Neural cell (in vitro differentiated cells): Measurements from ENCODE around the gene SNCB. TPM values are rescaled to one million over a fixed set of nuclear protein-coding genes. Genes with fewer than 3 reads are reported as not detected.

Experiments used
- H2AFZ ChIP-seq: fragments of 200-600, 300-800 bp; sonication (generic), shearing (Covaris generic); 2 replicates; pipeline ENCODE4 v1.6.0; 2014; ENCODE audit warnings: low read depth, mild to moderate bottlenecking, antibody characterized with exemption, low read length, moderate library complexity
- H3F3A ChIP-seq: fragments of 200-600 bp; shearing (Covaris generic); 2 replicates; pipeline ENCODE4 v1.6.1; 2016; ENCODE audit warnings: mild to moderate bottlenecking, moderate library complexity, mixed read lengths, antibody characterized with exemption, low read length; ENCODE audit not compliant: insufficient read depth, poor library complexity, severe bottlenecking
- H3K27ac ChIP-seq: fragments of 200-600, 300-800 bp; sonication (generic), shearing (Covaris generic); 2 replicates; pipeline ENCODE4 v1.5.1; 2014; ENCODE audit warnings: mild to moderate bottlenecking, low read length, moderate library complexity
- H3K27me3 ChIP-seq: fragments of 300-800, 200-600 bp; sonication (generic), shearing (Covaris generic); 2 replicates; pipeline ENCODE4 v1.6.0; 2014; ENCODE audit warnings: mild to moderate bottlenecking, low read depth, low read length, moderate library complexity; ENCODE audit not compliant: insufficient read depth
- H3K36me3 ChIP-seq: fragments of 300-800, 200-600 bp; sonication (generic), shearing (Covaris generic); 2 replicates; pipeline ENCODE4 v1.5.1; 2014; ENCODE audit warnings: mild to moderate bottlenecking, antibody characterized with exemption, low read length, moderate library complexity; ENCODE audit not compliant: insufficient read depth
- H3K4me2 ChIP-seq: fragments of 300-800, 200-600 bp; sonication (generic), shearing (Covaris generic); 2 replicates; pipeline ENCODE4 v1.6.0; 2014; ENCODE audit warnings: mild to moderate bottlenecking, low read length
- H3K4me3 ChIP-seq: fragments of 300-800, 200-600 bp; sonication (generic), shearing (Covaris generic); 2 replicates; pipeline ENCODE4 v1.5.1; 2014; ENCODE audit warnings: mild to moderate bottlenecking, low read length, moderate library complexity
- H3K79me2 ChIP-seq: fragments of 200-600 bp; shearing (Covaris generic); replicated peaks from 2 replicates; pipeline ENCODE4 v1.6.0; 2014; ENCODE audit warnings: mild to moderate bottlenecking, low read length, moderate library complexity; ENCODE audit not compliant: insufficient read depth
- H3K9ac ChIP-seq: fragments of 300-800, 200-600 bp; sonication (generic), shearing (Covaris generic); 2 replicates; pipeline ENCODE4 v1.6.1; 2016; ENCODE audit warnings: mild to moderate bottlenecking, low read length, mixed read lengths
- H3K9me2 ChIP-seq: fragments of 200-600 bp; shearing (Covaris generic); 2 replicates; pipeline ENCODE4 v1.6.1; 2016; ENCODE audit warnings: mild to moderate bottlenecking, low read length, mixed read lengths; ENCODE audit not compliant: insufficient read depth
- H3K9me3 ChIP-seq: fragments of 200-600, 300-800 bp; sonication (generic), shearing (Covaris generic); 2 replicates; pipeline ENCODE4 v1.6.1; 2016; ENCODE audit warnings: mild to moderate bottlenecking, mixed run types, low read length, moderate library complexity, mixed read lengths
- H4K20me1 ChIP-seq: fragments of 200-600 bp; shearing (Covaris generic); 2 replicates; pipeline ENCODE4 v1.6.1; 2016; ENCODE audit warnings: mild to moderate bottlenecking, mixed run types; ENCODE audit not compliant: insufficient read depth
- CTCF ChIP-seq: fragments of 450-650 bp; IDR thresholded peaks from 2 replicates; pipeline ENCODE4 v1.5.1; 2014; ENCODE audit warnings: antibody characterized with exemption, mild to moderate bottlenecking, moderate library complexity; ENCODE audit not compliant: poor library complexity, severe bottlenecking
- EP300 ChIP-seq: fragments of 450-650 bp; conservative IDR thresholded peaks from 2 replicates; pipeline ENCODE4 v1.6.1; 2014; ENCODE audit warnings: antibody characterized with exemption, mild to moderate bottlenecking, moderate library complexity; ENCODE audit not compliant: poor library complexity, severe bottlenecking
- EZH2 ChIP-seq: fragments of 200-600, 300-800 bp; shearing (Covaris generic), sonication (generic); IDR thresholded peaks from 2 replicates; pipeline ENCODE4 v1.6.1; 2014; ENCODE audit warnings: antibody characterized with exemption, low read length, borderline replicate concordance, mild to moderate bottlenecking; ENCODE audit not compliant: insufficient read depth, poor library complexity, severe bottlenecking
- MXI1 ChIP-seq: fragments of 450-650 bp; conservative IDR thresholded peaks from 2 replicates; pipeline ENCODE4 v1.6.1; 2014; ENCODE audit warnings: antibody characterized with exemption, mild to moderate bottlenecking; ENCODE audit not compliant: poor library complexity, severe bottlenecking
- POLR2AphosphoS5 ChIP-seq: IDR thresholded peaks from 2 replicates; pipeline ENCODE4 v1.6.1; 2012
- RAD21 ChIP-seq: fragments of 450-650 bp; conservative IDR thresholded peaks from 2 replicates; pipeline ENCODE4 v1.6.1; 2014; ENCODE audit warnings: antibody characterized with exemption, mild to moderate bottlenecking, moderate library complexity
- REST ChIP-seq: IDR thresholded peaks from 2 replicates; pipeline ENCODE4 v1.6.1; 2012; ENCODE audit warnings: borderline replicate concordance
- SMC3 ChIP-seq: fragments of 450-650 bp; conservative IDR thresholded peaks from 2 replicates; pipeline ENCODE4 v1.6.1; 2014; ENCODE audit warnings: antibody characterized with exemption, mild to moderate bottlenecking, moderate library complexity; ENCODE audit not compliant: poor library complexity
- TAF1 ChIP-seq: IDR thresholded peaks from 2 replicates; pipeline ENCODE4 v1.6.1; 2012; ENCODE audit warnings: low read depth
- polyA plus RNA-seq: library from polyadenylated mRNA; depleted of rRNA; stranded (reverse); fragments of >200 nt; gene quantifications from 2 replicates; pipeline ENCODE4 v1.2.3, GENCODE V29; 2014

SNCB gene
- polyA plus RNA-seq, 1 donor from 2014 or later: 10.1 TPM

GRCh38 chr5:176609724-176610434, 20.5 kb downstream of the SNCB start, which contains the start of gene GPRIN1:
TSS of gene GPRIN1 (minus strand) at chr5:176610156. CDS start at chr5:176599834, 10,322 bp downstream.
- Histone ChIP-seq H3K27me3 (peaks cover 18% of the 10 kb centered on the region), H3K4me2 (peak within 1 kb of the TSS; percentile 80), H2AFZ (peak within 1 kb of the TSS; percentile 56), H4K20me1 (no peaks in the 10 kb centered on the region), H3K4me3 (peak within 1 kb of the TSS; percentile 74), H3K9me3 (no peaks in the 10 kb centered on the region), H3K9ac (peak within 1 kb of the TSS; percentile 85), H3K79me2 (peaks cover 32% of the 10 kb centered on the region), H3K9me2 (no peaks in the 10 kb centered on the region), H3K27ac (peak within 1 kb of the TSS; percentile 53), H3K36me3 (no peaks in the 10 kb centered on the region), H3F3A (no peaks in the 10 kb centered on the region)
- TF ChIP-seq EP300 (peak; percentile 34), MXI1 (peak; percentile 28), EZH2 (no peak), RAD21 (peak; percentile 61), CTCF (peak; percentile 77), SMC3 (peak; percentile 57), POLR2AphosphoS5 (peak; percentile 79), REST (peak; percentile 62), TAF1 (no peak)

DNA sequence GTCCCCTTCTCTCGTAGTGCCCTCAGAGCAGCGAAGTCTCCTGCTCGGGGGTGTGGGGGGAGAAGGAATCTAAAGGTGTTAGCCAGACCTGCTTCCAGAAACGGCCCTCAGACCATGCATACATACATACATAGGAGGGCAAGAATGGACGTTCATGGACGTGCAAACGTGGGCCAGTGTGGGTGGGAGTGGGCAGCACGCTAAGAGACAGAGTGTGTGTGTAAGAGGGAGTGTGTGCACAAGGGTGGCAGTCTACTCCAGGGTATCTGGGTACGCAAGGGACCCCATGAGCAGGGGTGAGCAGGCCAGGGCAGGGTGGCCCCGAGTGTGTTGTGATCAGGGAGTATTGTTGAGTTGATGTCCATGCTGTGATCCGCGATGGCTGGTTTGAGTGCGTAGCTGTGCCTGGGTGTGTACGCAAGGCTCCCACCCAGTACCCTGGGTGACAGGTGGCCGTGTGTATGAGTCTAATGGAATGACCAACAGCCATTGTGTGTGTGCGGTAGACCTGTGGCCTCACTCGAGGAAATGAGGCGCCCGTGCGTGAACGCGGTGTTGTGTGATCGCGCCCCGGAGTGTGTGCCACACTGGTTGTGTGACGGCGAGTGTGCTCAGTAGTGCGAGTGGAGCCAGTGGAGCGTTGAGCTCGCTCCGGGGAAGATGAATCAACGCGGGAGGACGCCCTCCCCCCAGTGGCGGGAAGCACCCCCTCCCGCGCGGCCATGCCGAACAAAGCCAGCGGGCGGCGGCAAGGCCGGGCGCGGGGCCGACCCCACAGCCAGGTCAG, 21.2 kb downstream of the SNCB start:
- H3K27me3 ChIP-seq: peaks cover 18% of the 10 kb centered on the region
- peak overlapping the region; percentile 53 for H3K27ac ChIP-seq
- H2AFZ ChIP-seq: no peak overlapping the region
- TF ChIP-seq EZH2 (no peak), POLR2AphosphoS5 (peak; percentile 53), RAD21 (no peak), MXI1 (no peak), SMC3 (no peak), CTCF (no peak), TAF1 (no peak), REST (peak; percentile 15), EP300 (no peak)
- H3K9me2 ChIP-seq: no peaks in the 10 kb centered on the region
- peaks cover 32% of the 10 kb centered on the region for H3K79me2 ChIP-seq
- H3F3A ChIP-seq: no peaks in the 10 kb centered on the region
- H3K9me3 ChIP-seq: no peaks in the 10 kb centered on the region
- H4K20me1 ChIP-seq: no peaks in the 10 kb centered on the region
- H3K36me3 ChIP-seq: no peaks in the 10 kb centered on the region
- peak overlapping the region; percentile 74 for H3K4me3 ChIP-seq
- peak overlapping the region; percentile 80 for H3K4me2 ChIP-seq
- peak overlapping the region; percentile 85 for H3K9ac ChIP-seq
